ENCODE data around the gene CIITA. TPM values are rescaled to one million over a fixed set of nuclear protein-coding genes. Genes with fewer than 3 reads are reported as not detected.

Gene CIITA, protein sequence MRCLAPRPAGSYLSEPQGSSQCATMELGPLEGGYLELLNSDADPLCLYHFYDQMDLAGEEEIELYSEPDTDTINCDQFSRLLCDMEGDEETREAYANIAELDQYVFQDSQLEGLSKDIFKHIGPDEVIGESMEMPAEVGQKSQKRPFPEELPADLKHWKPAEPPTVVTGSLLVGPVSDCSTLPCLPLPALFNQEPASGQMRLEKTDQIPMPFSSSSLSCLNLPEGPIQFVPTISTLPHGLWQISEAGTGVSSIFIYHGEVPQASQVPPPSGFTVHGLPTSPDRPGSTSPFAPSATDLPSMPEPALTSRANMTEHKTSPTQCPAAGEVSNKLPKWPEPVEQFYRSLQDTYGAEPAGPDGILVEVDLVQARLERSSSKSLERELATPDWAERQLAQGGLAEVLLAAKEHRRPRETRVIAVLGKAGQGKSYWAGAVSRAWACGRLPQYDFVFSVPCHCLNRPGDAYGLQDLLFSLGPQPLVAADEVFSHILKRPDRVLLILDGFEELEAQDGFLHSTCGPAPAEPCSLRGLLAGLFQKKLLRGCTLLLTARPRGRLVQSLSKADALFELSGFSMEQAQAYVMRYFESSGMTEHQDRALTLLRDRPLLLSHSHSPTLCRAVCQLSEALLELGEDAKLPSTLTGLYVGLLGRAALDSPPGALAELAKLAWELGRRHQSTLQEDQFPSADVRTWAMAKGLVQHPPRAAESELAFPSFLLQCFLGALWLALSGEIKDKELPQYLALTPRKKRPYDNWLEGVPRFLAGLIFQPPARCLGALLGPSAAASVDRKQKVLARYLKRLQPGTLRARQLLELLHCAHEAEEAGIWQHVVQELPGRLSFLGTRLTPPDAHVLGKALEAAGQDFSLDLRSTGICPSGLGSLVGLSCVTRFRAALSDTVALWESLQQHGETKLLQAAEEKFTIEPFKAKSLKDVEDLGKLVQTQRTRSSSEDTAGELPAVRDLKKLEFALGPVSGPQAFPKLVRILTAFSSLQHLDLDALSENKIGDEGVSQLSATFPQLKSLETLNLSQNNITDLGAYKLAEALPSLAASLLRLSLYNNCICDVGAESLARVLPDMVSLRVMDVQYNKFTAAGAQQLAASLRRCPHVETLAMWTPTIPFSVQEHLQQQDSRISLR
- total RNA-seq (2022; extraction: Qiagen RNA extraction) = 0.05 to 0.15 TPM (median 0.13 TPM) in 5 replicates

DNA sequence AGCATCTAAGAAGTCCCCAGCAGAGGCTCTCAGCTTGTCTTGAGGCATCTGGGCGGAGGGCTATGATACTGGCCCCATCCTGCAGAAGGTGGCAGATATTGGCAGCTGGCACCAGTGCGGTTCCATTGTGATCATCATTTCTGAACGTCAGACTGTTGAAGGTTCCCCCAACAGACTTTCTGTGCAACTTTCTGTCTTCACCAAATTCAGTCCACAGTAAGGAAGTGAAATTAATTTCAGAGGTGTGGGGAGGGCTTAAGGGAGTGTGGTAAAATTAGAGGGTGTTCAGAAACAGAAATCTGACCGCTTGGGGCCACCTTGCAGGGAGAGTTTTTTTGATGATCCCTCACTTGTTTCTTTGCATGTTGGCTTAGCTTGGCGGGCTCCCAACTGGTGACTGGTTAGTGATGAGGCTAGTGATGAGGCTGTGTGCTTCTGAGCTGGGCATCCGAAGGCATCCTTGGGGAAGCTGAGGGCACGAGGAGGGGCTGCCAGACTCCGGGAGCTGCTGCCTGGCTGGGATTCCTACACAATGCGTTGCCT, at the start of gene CIITA:
Gene CIITA, plus strand, starts transcription at position 404 of the 543 bp plus-strand sequence. Its CDS starts 129 bp downstream, at position 533.

DNA sequence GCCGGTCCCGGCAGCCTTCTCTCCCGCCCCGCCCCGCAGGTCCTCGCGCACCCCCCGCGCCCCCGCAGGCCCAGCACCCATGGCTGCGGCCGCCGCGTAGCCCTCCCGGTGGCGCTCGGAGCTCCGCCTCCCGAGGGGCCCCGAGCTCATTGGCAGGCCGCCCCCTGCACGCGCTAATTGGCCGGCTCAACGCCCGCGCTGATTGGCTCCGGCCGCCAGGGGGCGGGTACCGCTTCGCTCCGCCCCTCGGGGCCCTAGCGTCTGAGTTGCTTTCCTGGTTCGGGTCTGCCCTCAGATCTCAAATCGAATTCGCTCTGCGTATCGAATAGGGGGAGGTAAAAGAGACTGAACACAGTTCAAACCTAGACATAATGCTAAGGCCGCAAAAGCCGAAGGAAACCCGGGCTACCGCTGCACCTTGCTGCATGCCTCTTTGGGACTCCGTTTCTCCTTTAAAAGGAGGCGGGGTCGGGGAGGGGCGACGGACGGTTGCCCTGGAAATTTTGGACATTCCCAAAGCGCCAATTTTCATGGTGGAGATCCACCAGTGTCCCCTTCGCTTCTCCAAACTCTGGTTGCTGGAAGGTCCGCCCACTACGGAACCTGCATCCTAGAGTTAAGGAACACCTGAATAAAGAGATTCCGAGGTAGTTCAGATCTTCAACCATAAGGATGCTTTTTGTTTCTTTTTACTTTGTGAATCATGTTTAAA, 65.5 kb downstream of the CIITA start, which contains the start of gene DEXI:
Gene DEXI, minus strand, starts transcription at position 117 of the 712 bp plus-strand sequence. CDS start 463 bp downstream, outside the sequence.

GRCh38 chr16:10944249-10945064, 67.5 kb downstream of the CIITA start, which contains the start of gene CLEC16A:
Gene CLEC16A (plus strand): TSS chr16:10944564. CDS start chr16:10944718, 154 bp downstream.

Other genes starting within 250 kb of the CIITA start
- gene TEKT5, start 182.3 kb upstream of the CIITA start, total RNA-seq (2022; extraction: Qiagen RNA extraction) = not detected in 5 replicates
- gene NUBP1, start 133.4 kb upstream of the CIITA start, total RNA-seq (2022; extraction: Qiagen RNA extraction) = 41.9 to 46.1 TPM (median 42.1 TPM) in 5 replicates
- gene TVP23A, start 58.4 kb upstream of the CIITA start, total RNA-seq (2022; extraction: Qiagen RNA extraction) = 0.05 to 0.15 TPM (median 0.11 TPM) in 5 replicates
- 31.0 to 44.8 TPM (median 43.6 TPM) in 5 replicates for gene DEXI, start 65.3 kb downstream of the CIITA start, total RNA-seq (2022; extraction: Qiagen RNA extraction)
- gene CLEC16A, start 67.4 kb downstream of the CIITA start, total RNA-seq (2022; extraction: Qiagen RNA extraction) = 7.3 to 9.4 TPM (median 9.2 TPM) in 5 replicates

All from A549 treated with CORT108297 at 1 μM for 4 hours (cell line).